Mucosa of descending colon (tissue), 3 donors: Measurements from ENCODE around the gene ST6GALNAC6. TPM values are rescaled to one million over a fixed set of nuclear protein-coding genes. Genes with fewer than 3 reads are reported as not detected.
"Not testable (repeated sequence)": the region's sequence is repeated elsewhere in the genome, so short reads cannot be mapped to it uniquely, and the experiment has no call there.

Experiments
- ATAC-seq: fragments of 200-7000 bp; cut with Tn5 transposase; one replicate; pipeline ENCODE4 v1.9.1; 2020; ENCODE audit warnings: mild to moderate bottlenecking, moderate library complexity
- DNase-seq, 3 donors: peaks; one replicate each; pipeline ENCODE4 v3.0.0-alpha.2; 2020
- H3K36me3 ChIP-seq: fragments of 200-600 bp; one replicate; pipeline ENCODE4 v1.8.0; 2021; ENCODE audit warnings: low read depth, mild to moderate bottlenecking
- H3K4me1 ChIP-seq: fragments of 200-600 bp; one replicate; pipeline ENCODE4 v1.8.0; 2021; ENCODE audit warnings: low read depth, mild to moderate bottlenecking
- H3K4me3 ChIP-seq: fragments of 200-600 bp; one replicate; pipeline ENCODE4 v1.8.0; 2021; ENCODE audit warnings: mild to moderate bottlenecking
- H3K9me3 ChIP-seq: fragments of 200-600 bp; one replicate; pipeline ENCODE4 v1.8.0; 2021; ENCODE audit warnings: mild to moderate bottlenecking
- intact Hi-C, 2 donors: fragments of 100-400 bp; cut with DNase I in 1 of 2; cut with micrococcal nuclease in 1 of 2; formaldehyde crosslinking; loops; one replicate each; pipeline versions ENCODE4 v1.11.0 to v1.11.1; 2022; cut with DNase I, micrococcal nuclease
- microRNA-seq: library from miRNA; unstranded; fragments of <30 nt; microRNA quantifications from one replicate; pipeline ENCODE4, GENCODE V29; 2019
- total RNA-seq, 3 donors: library from RNA; stranded (reverse); fragmentation: NEBNext Ultra II Directional in 2 of 3; extraction: Animal tissue kit (Norgen Biotek cat#: 25700) in 2 of 3; gene quantifications; one replicate each; pipeline versions ENCODE4 v1.2.1 to v1.2.4, GENCODE V29; 2021 to 2023
- TF ChIP-seq, protein P1 (sequence below): fragments of 200-600 bp; IDR thresholded peaks from one replicate; pipeline ENCODE4 v1.8.0; 2022; ENCODE audit warnings: antibody characterized with exemption, mild to moderate bottlenecking
- donor health status: DM: no; HTN: no; CAD: no; lungs with moderate emphysema.
- donor health status: DM: no; HTN: no; CAD: no.
- donor health status: DM: no; HTN: yes; CAD: no.

Gene ST6GALNAC6
- total RNA-seq, 3 donors from 2014 or later = 121 to 266 (median 175) TPM

DNA sequence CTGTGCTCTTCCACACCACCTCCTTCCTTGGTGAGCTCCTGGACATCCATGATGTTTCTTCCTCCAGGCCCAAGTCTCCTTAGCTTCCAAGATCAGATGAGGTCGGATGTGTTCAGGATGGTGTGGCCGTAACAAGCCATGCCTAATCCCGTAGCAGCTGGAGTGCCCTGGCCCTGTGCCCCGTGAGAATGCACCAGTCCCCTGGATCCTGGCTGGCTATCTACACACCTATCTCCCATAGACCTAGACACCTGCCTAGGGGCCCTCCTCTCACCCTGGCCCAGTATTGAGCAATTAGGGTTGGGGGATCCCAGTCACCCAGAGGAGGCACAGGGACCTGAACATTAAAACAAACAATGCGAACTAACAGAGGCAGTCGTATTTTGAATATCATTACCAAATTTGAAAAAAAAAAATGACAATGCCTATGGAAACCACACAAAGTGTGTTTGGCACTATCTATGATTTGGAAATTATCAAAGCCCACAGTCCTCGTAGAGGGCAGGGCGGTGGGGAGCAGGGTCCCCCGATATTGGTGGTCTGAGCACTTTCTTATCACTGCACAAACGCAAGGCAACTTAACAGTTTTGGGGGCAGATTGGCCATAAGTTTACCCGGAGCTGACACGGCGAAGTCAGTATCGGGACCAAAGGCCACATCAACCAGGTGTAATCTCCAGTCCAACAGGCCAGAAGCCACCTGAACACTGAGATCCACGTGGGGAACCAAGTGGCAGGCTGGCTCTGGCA, 58.1 kb downstream of the ST6GALNAC6 start:
- ATAC-seq (no peak), DNase-seq (no peak)
- Histone ChIP-seq H3K4me1 (peaks cover 8% of the 10 kb centered on the region), H3K9me3 (no peaks in the 10 kb centered on the region), H3K36me3 (no peaks in the 10 kb centered on the region), H3K4me3 (no peak overlapping the region)
- intact Hi-C loops = no loop called here
- TF ChIP-seq, protein P1, sequence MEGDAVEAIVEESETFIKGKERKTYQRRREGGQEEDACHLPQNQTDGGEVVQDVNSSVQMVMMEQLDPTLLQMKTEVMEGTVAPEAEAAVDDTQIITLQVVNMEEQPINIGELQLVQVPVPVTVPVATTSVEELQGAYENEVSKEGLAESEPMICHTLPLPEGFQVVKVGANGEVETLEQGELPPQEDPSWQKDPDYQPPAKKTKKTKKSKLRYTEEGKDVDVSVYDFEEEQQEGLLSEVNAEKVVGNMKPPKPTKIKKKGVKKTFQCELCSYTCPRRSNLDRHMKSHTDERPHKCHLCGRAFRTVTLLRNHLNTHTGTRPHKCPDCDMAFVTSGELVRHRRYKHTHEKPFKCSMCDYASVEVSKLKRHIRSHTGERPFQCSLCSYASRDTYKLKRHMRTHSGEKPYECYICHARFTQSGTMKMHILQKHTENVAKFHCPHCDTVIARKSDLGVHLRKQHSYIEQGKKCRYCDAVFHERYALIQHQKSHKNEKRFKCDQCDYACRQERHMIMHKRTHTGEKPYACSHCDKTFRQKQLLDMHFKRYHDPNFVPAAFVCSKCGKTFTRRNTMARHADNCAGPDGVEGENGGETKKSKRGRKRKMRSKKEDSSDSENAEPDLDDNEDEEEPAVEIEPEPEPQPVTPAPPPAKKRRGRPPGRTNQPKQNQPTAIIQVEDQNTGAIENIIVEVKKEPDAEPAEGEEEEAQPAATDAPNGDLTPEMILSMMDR = no peak

DNA sequence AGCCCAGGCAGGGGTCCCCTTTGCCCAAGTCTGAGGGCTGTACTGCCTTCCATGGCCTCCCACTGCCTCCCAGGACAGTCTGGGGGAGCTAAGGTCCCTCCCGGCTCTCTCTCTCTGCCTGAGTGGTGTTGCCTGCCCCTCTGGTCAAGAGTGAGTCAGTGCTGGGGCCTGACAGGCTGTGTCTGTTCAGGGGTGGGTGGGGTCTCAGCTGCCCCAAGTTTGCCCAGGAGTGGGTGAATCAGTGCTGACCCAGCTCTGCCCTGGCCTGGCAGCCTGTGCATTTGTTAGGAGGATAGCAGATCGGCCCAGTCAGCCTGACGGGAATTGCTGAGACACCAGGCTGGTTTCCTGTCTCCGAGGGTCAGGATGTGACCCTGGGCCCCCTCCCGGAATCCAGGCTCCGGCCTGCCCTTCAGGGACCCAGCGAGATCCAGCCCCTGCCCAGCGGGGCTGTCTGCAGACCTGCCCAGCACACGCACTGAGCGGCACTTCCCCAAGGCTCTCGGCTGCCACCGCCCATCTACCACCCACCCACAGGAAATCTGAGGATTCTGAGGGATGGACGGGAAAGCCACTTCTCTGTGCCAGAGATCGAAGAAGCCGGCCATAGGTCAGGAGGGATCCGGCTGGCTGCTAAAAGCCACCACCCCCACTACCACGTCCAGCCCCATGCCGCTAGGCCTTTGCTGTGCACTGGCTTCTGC, 60.9 kb downstream of the ST6GALNAC6 start:
- peak; percentile 69 for ATAC-seq
- peak; percentile 41 to 81 (median 51) for DNase-seq
- Histone ChIP-seq H3K4me3 (no peak overlapping the region), H3K36me3 (no peaks in the 10 kb centered on the region), H3K9me3 (no peaks in the 10 kb centered on the region), H3K4me1 (peaks cover 8% of the 10 kb centered on the region)
- TF ChIP-seq, protein P1 = no peak
- intact Hi-C loops = no loop called here

DNA sequence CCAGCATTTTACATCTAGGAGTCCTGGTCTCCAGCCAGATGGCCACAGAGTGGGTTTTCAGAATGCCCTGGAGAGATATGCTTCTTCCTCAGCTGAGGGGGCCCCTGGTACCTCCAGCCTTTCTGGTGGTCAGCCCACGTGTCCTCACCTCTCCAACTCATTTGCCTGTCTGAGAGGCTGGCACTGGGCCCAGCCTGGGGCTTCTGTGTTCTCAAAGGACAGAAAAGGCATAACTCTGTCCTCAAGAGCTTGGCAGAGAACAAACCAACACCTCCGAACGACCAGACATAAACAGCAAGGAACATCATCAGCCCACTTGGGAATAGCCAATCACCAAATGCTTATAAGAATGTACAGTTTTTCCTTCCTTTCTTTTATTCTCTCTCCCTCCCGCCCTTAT, 62.1 kb downstream of the ST6GALNAC6 start:
- H3K9me3 ChIP-seq = no peaks in the 10 kb centered on the region
- no peaks in the 10 kb centered on the region for H3K36me3 ChIP-seq
- H3K4me1 ChIP-seq = peaks cover 8% of the 10 kb centered on the region
- intact Hi-C loops = no loop called here
- DNase-seq (no peak), ATAC-seq (no peak)
- H3K4me3 ChIP-seq = no peak overlapping the region
- TF ChIP-seq, protein P1 = no peak

DNA sequence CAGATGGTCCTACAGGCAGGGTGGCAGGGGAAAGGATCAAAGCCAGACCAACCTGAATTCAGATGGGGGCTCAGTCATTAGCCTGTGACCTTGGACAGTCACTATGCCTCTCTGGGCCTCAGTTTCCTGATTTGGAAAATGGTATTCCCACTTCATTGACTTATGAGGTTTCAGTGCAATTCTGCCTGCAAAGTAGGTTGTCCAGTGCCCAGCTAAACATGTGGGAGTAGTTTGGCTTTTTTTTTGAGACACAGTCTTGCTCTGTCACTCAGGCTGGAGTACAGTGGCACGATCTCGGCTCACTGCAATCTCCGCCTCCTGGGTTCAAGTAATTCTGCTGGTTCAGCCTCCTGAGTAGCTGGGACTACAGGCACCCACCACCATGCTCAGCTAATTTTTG, 62.8 kb downstream of the ST6GALNAC6 start:
- ATAC-seq, H3K36me3 ChIP-seq, H3K4me1 ChIP-seq, DNase-seq, H3K9me3 ChIP-seq, H3K4me3 ChIP-seq, intact Hi-C loops: not testable (repeated sequence)

DNA sequence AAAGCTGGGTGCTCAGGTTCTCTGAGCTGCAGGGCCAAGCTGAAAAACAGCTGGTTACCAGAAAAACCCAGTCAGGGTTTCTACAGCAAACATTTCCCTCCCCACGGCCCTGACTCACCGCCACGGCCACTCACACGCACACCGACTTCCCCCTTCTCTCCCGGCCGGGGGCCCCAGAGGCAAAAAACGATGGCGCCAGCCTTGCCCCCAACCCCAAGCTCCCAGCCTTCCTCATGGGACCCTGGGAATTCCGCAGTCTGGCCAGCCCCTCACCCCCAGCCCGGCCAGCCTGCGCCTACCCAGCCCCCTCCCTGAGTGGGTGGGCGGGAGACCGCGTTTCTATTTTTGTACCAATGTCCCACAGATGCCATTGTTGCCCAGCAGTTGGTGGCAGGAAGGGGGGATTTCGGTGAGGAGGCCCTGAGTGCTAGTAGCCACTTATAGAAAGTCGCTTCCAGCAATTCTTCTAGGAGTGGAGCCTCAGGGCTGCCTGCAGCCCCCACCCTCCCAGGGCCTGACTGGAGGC, 63.3 kb downstream of the ST6GALNAC6 start:
- H3K4me1 ChIP-seq = peaks cover 8% of the 10 kb centered on the region
- H3K4me3 ChIP-seq = no peak overlapping the region
- TF ChIP-seq, protein P1 = no peak
- intact Hi-C loops = no loop called here
- no peaks in the 10 kb centered on the region for H3K36me3 ChIP-seq
- ATAC-seq (peak; percentile 49), DNase-seq (peak in 2 of 3 donors; percentile 50 to 54)
- no peaks in the 10 kb centered on the region for H3K9me3 ChIP-seq

Small RNA genes lying within 50 kb of the gene (microRNA-seq; reads per million reads assigned to microRNA genes)
- not detected for gene MIR4672

Other genes with a start within 250 kb of the ST6GALNAC6 start
- gene CFAP157, start 192.6 kb downstream of the ST6GALNAC6 start, total RNA-seq = under 1 TPM in 2 of 3 donors, not detected in 1; 0.12 to 0.28 TPM
- gene PTRH1, start 183.9 kb downstream of the ST6GALNAC6 start, total RNA-seq = 10 to 100 TPM in 2 of 3 donors, 1 to 10 TPM in 1; 5.1 to 10.5 (median 10.3) TPM
- gene TTC16, start 183.5 kb downstream of the ST6GALNAC6 start, total RNA-seq = under 1 TPM in 1 of 3 donors, not detected in 2; 0.31 TPM
- 10 to 100 TPM; 19.7 to 30.2 (median 28.2) TPM for gene TOR2A, start 164.3 kb downstream of the ST6GALNAC6 start, total RNA-seq
- 1 to 10 TPM; 3.2 to 7.4 (median 4.7) TPM for gene SH2D3C, start 120.9 kb downstream of the ST6GALNAC6 start, total RNA-seq
- 100 to 1,000 TPM in 1 of 3 donors, 10 to 100 TPM in 2; 67.8 to 111 (median 75.9) TPM for gene CDK9, start 113.6 kb downstream of the ST6GALNAC6 start, total RNA-seq
- 10 to 100 TPM; 41.0 to 46.5 (median 41.3) TPM for gene FPGS, start 96.7 kb downstream of the ST6GALNAC6 start, total RNA-seq
- 10 to 100 TPM; 18.3 to 35.5 (median 34.8) TPM for gene ENG, start 44.9 kb downstream of the ST6GALNAC6 start, total RNA-seq
- gene AK1, start 21.9 kb downstream of the ST6GALNAC6 start, total RNA-seq = 100 to 1,000 TPM in 2 of 3 donors, 10 to 100 TPM in 1; 66.7 to 157 (median 106) TPM
- 10 to 100 TPM; 31.0 to 39.2 (median 37.2) TPM for gene ST6GALNAC4, start 17.4 kb upstream of the ST6GALNAC6 start, total RNA-seq
- 1 to 10 TPM in 2 of 3 donors, under 1 TPM in 1; 0.58 to 1.9 (median 1.1) TPM for gene PIP5KL1, start 31.2 kb upstream of the ST6GALNAC6 start, total RNA-seq
- 10 to 100 TPM; 23.0 to 30.4 (median 29.4) TPM for gene DPM2, start 38.3 kb upstream of the ST6GALNAC6 start, total RNA-seq
- gene EEIG1, start 81.4 kb upstream of the ST6GALNAC6 start, total RNA-seq = 100 to 1,000 TPM; 127 to 168 (median 144) TPM
- 10 to 100 TPM; 10.4 to 12.6 (median 11.9) TPM for gene NAIF1, start 167.7 kb upstream of the ST6GALNAC6 start, total RNA-seq
- 10 to 100 TPM; 19.1 to 27.3 (median 21.3) TPM for gene SLC25A25, start 168.6 kb upstream of the ST6GALNAC6 start, total RNA-seq
- gene PTGES2, start 228.1 kb upstream of the ST6GALNAC6 start, total RNA-seq = 10 to 100 TPM; 65.3 to 99.7 (median 90.6) TPM
- 100 to 1,000 TPM in 1 of 3 donors, 10 to 100 TPM in 2; 16.8 to 456 (median 20.5) TPM for gene LCN2, start 249.8 kb upstream of the ST6GALNAC6 start, total RNA-seq